Stomach smooth muscle (tissue), 2 donors: ENCODE measurements around the gene VSTM2L.
"Not testable (repeated sequence)": the region's sequence is repeated elsewhere in the genome, so short reads cannot be mapped to it uniquely, and the experiment has no call there.

Experiments
- H3K27ac ChIP-seq: one replicate; pipeline ENCODE4 v1.7.0; 2013; ENCODE audit warnings: mild to moderate bottlenecking, low read length, inconsistent platforms
- H3K27me3 ChIP-seq, 2 donors: one replicate each; pipeline ENCODE4 v1.7.0; 2013; ENCODE audit warnings: low read length in 2 of 2; ENCODE audit not compliant: insufficient read depth in 2 of 2, control insufficient read depth in 1 of 2
- H3K36me3 ChIP-seq, 2 donors: one replicate each; pipeline ENCODE4 v1.7.0; 2013; ENCODE audit warnings: low read length in 2 of 2; ENCODE audit not compliant: control insufficient read depth in 2 of 2, insufficient read depth in 2 of 2
- H3K4me1 ChIP-seq: one replicate; pipeline ENCODE4 v1.7.0; 2013; ENCODE audit warnings: low read length; ENCODE audit not compliant: control insufficient read depth, insufficient read depth
- H3K4me3 ChIP-seq, 2 donors: one replicate each; pipeline ENCODE4 v1.7.0; 2013; ENCODE audit warnings: low read length in 2 of 2
- H3K9ac ChIP-seq, 2 donors: one replicate each; pipeline ENCODE4 v1.7.0; 2013; ENCODE audit warnings: low read length in 2 of 2, mild to moderate bottlenecking in 1 of 2
- H3K9me3 ChIP-seq, 2 donors: one replicate each; pipeline ENCODE4 v1.7.0; 2013; ENCODE audit warnings: low read length in 2 of 2; ENCODE audit not compliant: control insufficient read depth in 2 of 2
- donor health status: healthy.
- donor health status: Pancreatic carcinoma.

The VSTM2L gene

DNA sequence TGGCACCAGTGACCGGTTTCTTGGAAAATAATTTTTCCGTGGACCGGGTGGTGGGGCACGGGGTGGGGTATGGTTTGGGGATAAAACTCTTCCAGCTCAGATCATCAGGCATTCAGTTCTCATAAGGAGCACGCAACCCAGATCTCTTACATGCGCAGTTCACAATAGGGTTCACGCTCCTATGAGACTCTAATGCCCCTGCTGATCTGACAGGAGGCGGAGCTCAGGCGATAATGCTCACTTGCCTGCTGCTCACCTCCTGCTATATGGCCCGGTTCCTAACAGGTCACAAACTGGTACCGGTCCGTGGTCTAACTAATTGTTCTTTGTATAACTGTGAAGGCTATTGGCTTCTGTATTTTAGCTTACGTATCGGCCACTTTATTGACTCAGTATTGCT, 51.7 kb downstream of the VSTM2L start:
- Histone ChIP-seq H3K9me3 (peaks cover 0 to 3% of the 10 kb centered on the region in 2 donors), H3K27ac (no peak overlapping the region), H3K4me3 (no peak overlapping the region), H3K36me3 (no peaks in the 10 kb centered on the region), H3K9ac (no peak overlapping the region), H3K4me1 (no peaks in the 10 kb centered on the region), H3K27me3 (peaks cover 0 to 2% of the 10 kb centered on the region in 2 donors)

DNA sequence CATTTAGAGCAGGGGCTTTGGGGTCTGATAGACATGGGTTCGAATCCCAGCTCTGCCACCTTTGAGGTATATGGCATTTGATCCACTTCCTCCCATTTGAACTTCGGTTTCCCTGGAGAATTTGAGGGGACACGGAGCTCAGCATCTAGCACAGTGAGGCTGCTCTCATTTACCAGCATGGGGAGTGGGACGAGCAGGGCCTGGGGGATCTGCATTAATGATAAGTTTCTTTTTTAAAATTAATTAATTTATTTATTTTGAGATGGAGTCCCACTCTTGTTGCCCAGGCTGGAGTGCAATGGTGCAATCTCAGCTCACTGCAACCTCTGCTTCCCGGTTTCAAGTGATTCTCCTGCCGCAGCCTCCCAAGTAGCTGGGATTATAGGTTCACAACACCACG, 52.6 kb downstream of the VSTM2L start:
- peaks cover 0 to 2% of the 10 kb centered on the region in 2 donors for H3K27me3 ChIP-seq
- H3K9me3 ChIP-seq, result peaks cover 0 to 3% of the 10 kb centered on the region in 2 donors
- H3K4me1 ChIP-seq, result no peaks in the 10 kb centered on the region
- no peaks in the 10 kb centered on the region for H3K36me3 ChIP-seq
- H3K4me3 ChIP-seq, result no peak overlapping the region
- H3K9ac ChIP-seq, result no peak overlapping the region
- H3K27ac ChIP-seq, result no peak overlapping the region

DNA sequence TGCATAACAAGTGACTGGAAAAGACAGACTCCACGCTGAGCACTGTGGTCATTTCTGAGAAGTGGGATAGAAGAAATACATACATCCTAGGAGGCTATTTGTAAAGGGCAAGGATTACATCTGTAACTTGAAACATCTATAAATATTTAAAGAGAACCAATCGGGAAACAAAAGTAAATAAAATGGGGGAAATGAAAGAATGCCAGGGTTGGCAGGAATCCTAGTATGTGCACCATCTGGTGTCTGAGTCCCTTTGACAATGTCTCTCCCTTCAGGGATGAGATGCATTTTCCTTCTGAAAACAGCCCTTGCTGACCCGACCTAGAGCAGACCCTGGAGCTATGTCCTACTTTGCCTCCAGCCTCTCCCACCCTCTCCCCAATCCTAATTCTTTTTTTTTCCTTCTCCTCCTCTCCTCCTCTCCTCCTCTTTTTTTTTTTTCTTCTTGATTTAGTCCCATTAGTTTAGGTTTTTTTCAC, 53.2 kb downstream of the VSTM2L start:
- Histone ChIP-seq H3K4me3 (no peak overlapping the region), H3K27ac (no peak overlapping the region), H3K27me3 (peaks cover 0 to 2% of the 10 kb centered on the region in 2 donors), H3K9ac (no peak overlapping the region), H3K9me3 (peaks cover 0 to 3% of the 10 kb centered on the region in 2 donors), H3K36me3 (no peaks in the 10 kb centered on the region), H3K4me1 (no peaks in the 10 kb centered on the region)

DNA sequence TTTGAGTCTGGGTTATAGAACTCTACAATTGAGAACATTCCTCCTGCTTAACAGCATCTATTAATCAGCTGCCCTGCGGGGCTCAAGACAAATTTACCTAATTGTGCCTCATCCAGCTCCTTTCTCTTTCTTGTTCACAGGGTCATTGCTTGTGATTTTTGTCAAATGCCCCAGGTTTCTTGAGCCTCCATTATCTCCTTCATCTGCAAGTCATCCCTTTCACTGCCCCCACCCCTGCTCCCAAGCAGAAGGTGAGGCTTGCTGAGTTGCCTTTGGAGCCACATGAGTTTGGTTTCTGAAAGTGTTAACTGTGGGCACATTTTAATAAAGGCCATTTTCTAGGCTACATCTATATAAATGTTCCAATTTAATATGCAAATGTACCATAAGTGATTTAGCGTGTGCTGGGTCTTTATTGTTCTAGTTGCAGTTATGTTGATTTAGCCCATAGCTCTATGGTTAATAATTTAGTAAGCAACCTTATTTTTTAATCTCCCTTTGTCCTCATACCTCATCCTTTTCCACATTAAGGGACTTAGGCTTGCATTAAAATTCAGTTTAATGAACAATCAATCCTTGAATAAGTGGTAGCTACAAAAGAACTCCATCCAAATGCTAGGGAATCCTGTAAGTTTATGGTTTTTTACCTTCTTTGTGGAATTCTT, 56.1 kb downstream of the VSTM2L start:
- H3K36me3 ChIP-seq, result no peaks in the 10 kb centered on the region
- H3K4me3 ChIP-seq, result no peak overlapping the region
- H3K27me3 ChIP-seq, result peaks cover 0 to 2% of the 10 kb centered on the region in 2 donors

DNA sequence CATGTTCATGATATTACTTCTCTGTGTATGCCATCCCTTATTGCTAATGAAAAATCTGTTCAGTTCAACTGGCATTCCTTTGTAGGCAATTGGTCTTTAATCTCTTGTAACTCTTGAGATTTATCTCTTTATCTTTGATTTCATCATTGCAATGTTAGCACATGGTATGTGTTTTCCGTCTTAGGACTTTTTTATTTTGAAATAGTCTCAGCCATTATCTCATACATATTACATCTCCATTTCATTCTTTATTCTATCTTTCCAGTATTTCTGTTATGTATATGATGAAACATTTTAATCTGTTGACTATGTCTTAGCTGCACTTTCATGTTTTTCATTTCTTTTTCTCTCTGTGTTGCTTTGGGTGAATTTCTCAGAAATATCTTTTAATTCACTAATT, 58.1 kb downstream of the VSTM2L start:
- Histone ChIP-seq H3K9me3 (peaks cover 0 to 3% of the 10 kb centered on the region in 2 donors), H3K27ac (no peak overlapping the region), H3K27me3 (peaks cover 0 to 2% of the 10 kb centered on the region in 2 donors), H3K4me3 (no peak overlapping the region), H3K36me3 (no peaks in the 10 kb centered on the region), H3K4me1 (no peaks in the 10 kb centered on the region), H3K9ac (no peak overlapping the region)

More for the DNA sequence above, 56.1 kb downstream of the VSTM2L start:
- Histone ChIP-seq H3K4me1 (no peaks in the 10 kb centered on the region), H3K27ac (no peak overlapping the region), H3K9me3 (peaks cover 0 to 3% of the 10 kb centered on the region in 2 donors), H3K9ac (no peak overlapping the region)

DNA sequence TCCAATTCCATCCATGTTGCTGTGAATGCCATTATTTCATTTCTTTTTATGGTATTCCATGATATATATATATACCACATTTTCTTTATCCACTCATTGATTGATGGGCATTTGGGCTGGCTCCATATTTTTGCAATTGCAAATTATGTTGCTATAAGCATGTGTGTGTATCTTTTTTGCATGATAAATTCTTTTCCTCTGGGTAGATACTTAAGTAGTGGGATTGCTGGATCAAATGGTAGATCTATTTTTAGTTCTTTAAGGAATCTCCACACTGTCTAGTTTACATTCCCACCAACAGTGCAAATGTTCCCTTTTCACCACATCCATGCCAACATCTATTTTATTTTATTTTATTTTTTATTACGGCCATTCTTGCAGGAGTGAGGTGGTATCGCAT, 60.6 kb downstream of the VSTM2L start:
- not testable (repeated sequence) for H3K36me3 ChIP-seq, H3K4me3 ChIP-seq, H3K27ac ChIP-seq, H3K27me3 ChIP-seq, H3K4me1 ChIP-seq, H3K9me3 ChIP-seq, H3K9ac ChIP-seq

DNA sequence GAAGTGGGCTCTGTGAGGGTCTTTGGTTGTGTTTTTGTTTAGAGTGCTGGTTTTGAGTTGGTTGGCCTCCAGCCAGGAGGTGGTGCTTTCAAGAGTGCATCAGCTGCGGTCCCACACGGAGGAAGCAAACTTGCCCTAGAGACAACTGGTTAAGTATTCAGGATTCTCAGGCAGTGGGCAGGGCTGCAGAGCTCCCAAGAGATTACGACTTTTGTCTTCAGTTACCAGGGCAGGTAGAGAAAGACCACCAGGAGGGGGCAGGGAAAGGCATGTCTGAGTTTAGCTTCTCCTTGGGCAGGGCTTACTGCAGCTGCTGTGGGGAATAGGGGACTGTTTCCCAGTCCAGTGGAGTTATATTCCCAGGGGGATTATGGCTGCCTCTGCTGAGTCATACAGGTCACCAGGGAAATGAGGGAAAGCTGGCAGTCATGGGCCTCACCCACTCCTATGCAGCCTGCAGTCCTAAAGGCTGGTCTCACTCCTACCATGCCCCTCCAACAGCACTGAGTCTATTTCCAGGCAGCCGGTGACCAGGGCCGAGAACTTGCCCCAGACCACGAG, 66.0 kb downstream of the VSTM2L start:
- Histone ChIP-seq H3K27me3 (no peaks in the 10 kb centered on the region), H3K4me3 (no peak overlapping the region), H3K27ac (no peak overlapping the region)

DNA sequence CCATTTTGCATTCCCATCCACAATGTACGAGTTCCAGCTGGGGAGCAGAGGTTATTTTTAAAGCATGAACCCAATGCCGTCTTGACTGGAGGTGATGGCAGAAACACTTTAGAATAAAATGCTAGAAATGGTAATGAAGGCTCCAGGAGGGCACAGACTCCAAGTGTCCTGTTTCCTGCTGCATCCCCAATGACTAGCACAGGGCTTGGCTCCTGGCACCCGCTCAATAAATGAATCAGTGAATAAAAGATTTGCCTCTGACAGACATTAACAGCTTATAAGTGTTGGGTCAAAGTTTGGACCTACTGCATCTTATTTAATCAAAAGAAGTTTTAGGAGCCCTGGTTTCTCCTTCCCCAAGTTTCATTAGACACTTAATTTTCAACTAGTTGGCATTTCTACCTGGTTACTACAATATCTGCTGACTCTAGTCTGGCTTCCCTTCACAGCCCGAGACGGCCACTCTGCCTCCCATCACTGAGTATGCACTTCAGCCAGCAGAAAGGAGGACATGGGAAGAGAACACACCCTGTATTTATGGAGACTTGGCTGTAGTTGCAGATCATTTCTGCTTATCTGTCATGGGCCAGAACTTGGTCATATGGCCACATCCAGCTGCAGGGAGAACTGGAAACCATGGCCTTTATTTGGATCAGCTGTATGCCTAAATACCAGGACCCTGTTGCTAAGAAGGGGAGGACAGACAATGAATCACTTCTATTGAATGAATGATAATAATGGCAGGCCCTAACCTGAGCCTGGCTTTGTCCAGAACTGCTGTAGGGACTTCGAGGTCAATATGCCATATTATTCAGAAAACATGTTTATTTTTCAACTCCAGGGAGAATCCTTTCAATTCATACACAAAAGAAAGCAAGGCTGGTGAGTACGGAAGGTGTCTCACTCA, 67.3 kb downstream of the VSTM2L start:
- Histone ChIP-seq H3K4me3 (no peak overlapping the region), H3K9me3 (no peaks in the 10 kb centered on the region), H3K9ac (no peak overlapping the region), H3K27me3 (no peaks in the 10 kb centered on the region), H3K27ac (no peak overlapping the region), H3K4me1 (no peaks in the 10 kb centered on the region), H3K36me3 (no peaks in the 10 kb centered on the region)

More for the DNA sequence above, 66.0 kb downstream of the VSTM2L start:
- H3K9me3 ChIP-seq, result no peaks in the 10 kb centered on the region
- H3K9ac ChIP-seq, result no peak overlapping the region
- H3K4me1 ChIP-seq, result no peaks in the 10 kb centered on the region
- no peaks in the 10 kb centered on the region for H3K36me3 ChIP-seq

DNA sequence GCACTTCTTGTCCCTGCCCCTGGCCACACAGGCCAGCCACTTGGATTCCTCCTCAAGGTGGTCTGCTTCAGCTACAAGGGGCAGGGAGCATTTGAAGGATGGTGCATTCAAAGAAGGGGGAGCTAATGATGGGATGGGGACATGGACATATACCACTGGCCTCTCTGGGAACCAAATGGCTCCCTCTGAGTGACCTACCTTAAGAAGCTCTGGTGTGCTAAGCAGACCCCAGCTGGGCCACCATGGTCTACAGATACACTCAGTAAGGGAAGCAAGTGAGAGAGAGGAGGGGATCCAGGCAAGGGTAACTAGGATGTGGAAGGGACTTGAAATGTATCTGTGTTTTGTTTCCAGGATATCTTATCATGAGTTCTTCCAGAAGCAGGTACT, 67.9 kb downstream of the VSTM2L start:
- Histone ChIP-seq H3K27ac (no peak overlapping the region), H3K4me1 (no peaks in the 10 kb centered on the region), H3K4me3 (no peak overlapping the region), H3K27me3 (no peaks in the 10 kb centered on the region), H3K36me3 (no peaks in the 10 kb centered on the region), H3K9me3 (no peaks in the 10 kb centered on the region), H3K9ac (no peak overlapping the region)

DNA sequence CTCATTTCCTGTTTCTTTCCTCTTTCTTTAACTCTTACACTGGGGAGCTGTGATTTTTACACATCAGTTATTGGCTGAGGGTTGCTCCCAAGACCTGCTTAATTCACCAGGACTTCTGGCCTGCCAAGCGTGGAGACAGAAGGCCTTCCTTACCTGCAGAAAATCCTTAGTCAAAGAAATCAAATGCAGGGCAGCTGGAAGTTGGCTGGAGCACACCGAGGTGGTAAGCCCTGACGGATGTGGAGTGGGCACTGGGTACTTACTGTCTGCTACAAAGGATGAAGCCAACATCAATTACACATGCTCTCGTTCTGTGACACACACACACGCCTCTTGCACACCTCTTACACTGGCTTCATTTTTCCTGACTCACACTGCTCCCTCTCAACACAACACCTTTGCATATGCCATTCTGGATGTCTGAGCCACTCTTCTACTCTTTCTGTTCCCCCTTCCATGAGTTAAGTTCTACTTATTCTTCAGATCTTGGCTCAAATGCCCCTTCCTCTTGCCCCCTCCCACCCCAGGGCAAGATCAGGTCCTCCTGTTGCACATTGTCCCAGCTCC, 68.7 kb downstream of the VSTM2L start:
- Histone ChIP-seq H3K27ac (no peak overlapping the region), H3K36me3 (no peaks in the 10 kb centered on the region), H3K27me3 (no peaks in the 10 kb centered on the region), H3K4me1 (no peaks in the 10 kb centered on the region), H3K9ac (no peak overlapping the region), H3K9me3 (no peaks in the 10 kb centered on the region), H3K4me3 (no peak overlapping the region)
